GM12892 (cell line): ENCODE data around the gene VPS35L.

Experiments used
- POLR2A ChIP-seq: IDR thresholded peaks from 2 replicates; pipeline ENCODE4 v1.6.1; 2011; ENCODE audit warnings: low read depth, low read length, control low read depth
- TAF1 ChIP-seq: IDR thresholded peaks from 2 replicates; pipeline ENCODE4 v1.6.1; 2011; ENCODE audit warnings: low read depth, mild to moderate bottlenecking, control low read depth, low read length, borderline replicate concordance

DNA sequence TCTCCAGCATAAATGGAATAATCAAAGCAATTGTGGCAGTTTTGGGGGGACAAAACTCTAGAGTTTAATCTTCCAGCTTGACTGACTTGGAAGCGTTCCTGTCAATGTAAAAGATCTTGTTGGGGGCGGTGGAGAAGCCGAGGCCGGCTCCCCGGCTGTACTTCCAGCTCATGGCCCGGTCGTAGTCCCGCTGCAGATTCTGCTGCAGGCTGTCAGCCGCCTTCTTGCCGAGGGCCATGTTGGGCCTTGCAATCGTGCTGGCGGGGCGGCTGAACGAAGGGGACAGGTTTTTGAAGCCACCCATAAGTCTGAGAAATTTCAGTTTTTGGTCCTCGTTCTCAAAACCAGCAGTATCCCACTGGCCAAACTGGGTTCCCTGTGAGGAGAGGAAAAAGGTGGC, 151.3 kb downstream of the VPS35L start:
- TF ChIP-seq POLR2A (no peak), TAF1 (no peak)
